ENCODE results near the gene TNFRSF1B.

DNA sequence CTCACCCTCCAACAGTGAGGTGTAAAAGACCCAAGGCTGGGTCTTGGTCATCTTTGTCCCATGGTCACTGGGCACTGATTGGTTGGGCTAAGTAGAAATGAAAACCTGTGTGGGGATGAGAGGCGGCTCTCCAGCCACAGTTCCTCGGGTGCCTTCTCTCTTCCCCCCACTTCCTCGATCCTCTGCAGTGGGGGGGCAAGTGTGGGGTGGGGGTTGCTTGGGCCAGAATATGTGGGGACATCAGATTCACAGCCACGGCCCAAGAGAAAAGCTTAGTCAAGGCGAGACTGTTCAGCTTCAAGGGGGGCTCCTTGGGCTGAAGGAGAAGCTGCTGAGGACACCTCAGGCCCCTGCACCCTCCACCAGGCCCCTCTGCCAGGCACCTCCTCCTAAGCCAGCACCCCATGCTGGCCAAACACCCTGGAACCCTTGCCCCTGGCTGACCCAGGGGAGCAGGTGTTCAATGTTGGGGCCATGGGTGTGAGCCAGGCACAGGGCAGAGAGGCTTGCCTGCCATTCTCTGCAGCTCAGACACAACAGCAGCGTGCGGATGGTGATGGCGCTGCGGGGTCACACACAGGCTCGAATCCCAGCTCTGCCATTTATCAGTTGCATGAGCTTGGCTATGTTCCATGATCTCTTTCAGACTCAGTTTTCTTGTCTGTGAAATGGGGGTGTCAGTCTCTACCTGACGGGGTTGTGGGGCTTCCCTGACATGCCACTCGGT is 21.0 kb upstream of the TNFRSF1B start:
- TF ChIP-seq, protein P1, sequence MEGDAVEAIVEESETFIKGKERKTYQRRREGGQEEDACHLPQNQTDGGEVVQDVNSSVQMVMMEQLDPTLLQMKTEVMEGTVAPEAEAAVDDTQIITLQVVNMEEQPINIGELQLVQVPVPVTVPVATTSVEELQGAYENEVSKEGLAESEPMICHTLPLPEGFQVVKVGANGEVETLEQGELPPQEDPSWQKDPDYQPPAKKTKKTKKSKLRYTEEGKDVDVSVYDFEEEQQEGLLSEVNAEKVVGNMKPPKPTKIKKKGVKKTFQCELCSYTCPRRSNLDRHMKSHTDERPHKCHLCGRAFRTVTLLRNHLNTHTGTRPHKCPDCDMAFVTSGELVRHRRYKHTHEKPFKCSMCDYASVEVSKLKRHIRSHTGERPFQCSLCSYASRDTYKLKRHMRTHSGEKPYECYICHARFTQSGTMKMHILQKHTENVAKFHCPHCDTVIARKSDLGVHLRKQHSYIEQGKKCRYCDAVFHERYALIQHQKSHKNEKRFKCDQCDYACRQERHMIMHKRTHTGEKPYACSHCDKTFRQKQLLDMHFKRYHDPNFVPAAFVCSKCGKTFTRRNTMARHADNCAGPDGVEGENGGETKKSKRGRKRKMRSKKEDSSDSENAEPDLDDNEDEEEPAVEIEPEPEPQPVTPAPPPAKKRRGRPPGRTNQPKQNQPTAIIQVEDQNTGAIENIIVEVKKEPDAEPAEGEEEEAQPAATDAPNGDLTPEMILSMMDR (IDR thresholded peaks at IDR 0.05; ENCODE audit: low read length), result no peak
- no peak for TF ChIP-seq EZH2 (optimal IDR thresholded peaks at IDR 0.05; ENCODE audit: low read depth, low read length)
- no peak for TF ChIP-seq EZH2phosphoT487 (IDR thresholded peaks at IDR 0.05; ENCODE audit: low read length)
